ENCODE results near the gene ANKS4B. TPM values are rescaled to one million over a fixed set of nuclear protein-coding genes. Genes with fewer than 3 reads are reported as not detected.

The ANKS4B gene
- total RNA-seq, 4 donors from 2014 or later, result not detected

- TF ChIP-seq CTCF (IDR thresholded peaks at IDR 0.05; ENCODE audit: low read depth), result no peak
Measured at GRCh38 chr16:21284414-21284813, 50.9 kb downstream of the ANKS4B start.

- no peak for TF ChIP-seq CTCF (IDR thresholded peaks at IDR 0.05; ENCODE audit: low read depth)
Measured at GRCh38 chr16:21285314-21285713, 51.8 kb downstream of the ANKS4B start.

- TF ChIP-seq CTCF (IDR thresholded peaks at IDR 0.05; ENCODE audit: low read depth), result no peak
Measured at GRCh38 chr16:21300309-21301167, 67.0 kb downstream of the ANKS4B start.

- TF ChIP-seq CTCF (IDR thresholded peaks at IDR 0.05; ENCODE audit: low read depth), result no peak
Measured at GRCh38 chr16:21301168-21301894, 67.8 kb downstream of the ANKS4B start.

GRCh38 chr16:21301895-21302291 lies 68.4 kb downstream of the ANKS4B start:
- TF ChIP-seq CTCF (IDR thresholded peaks at IDR 0.05; ENCODE audit: low read depth), result no peak

- no peak for TF ChIP-seq CTCF (IDR thresholded peaks at IDR 0.05; ENCODE audit: low read depth)
Measured at GRCh38 chr16:21302454-21302853, 69.0 kb downstream of the ANKS4B start.

- TF ChIP-seq CTCF (IDR thresholded peaks at IDR 0.05; ENCODE audit: low read depth), result no peak
Measured at GRCh38 chr16:21302898-21303528, 69.5 kb downstream of the ANKS4B start.
